Keratinocyte (primary cell): ENCODE results near the gene EGF.

ENCODE experiments used
- EZH2 ChIP-seq: IDR thresholded peaks from one replicate; pipeline ENCODE4 v1.6.1; 2012; ENCODE audit warnings: inconsistent platforms, mild to moderate bottlenecking, low read length, moderate library complexity
- TF ChIP-seq, protein P1 (sequence below), 3 experiments: IDR thresholded peaks in 1 of 3; conservative IDR thresholded peaks in 1 of 3; optimal IDR thresholded peaks in 1 of 3; 2 replicates in 2 of 3; 3 replicates in 1 of 3; pipeline versions ENCODE3 to v1.5.1; 2011; ENCODE audit warnings: low read length in 3 of 3, mild to moderate bottlenecking in 3 of 3, moderate library complexity in 2 of 3, control low read depth in 1 of 3, inconsistent platforms in 1 of 3; ENCODE audit not compliant: insufficient read depth in 2 of 3; ENCODE audit errors: extremely low read depth in 1 of 3

DNA sequence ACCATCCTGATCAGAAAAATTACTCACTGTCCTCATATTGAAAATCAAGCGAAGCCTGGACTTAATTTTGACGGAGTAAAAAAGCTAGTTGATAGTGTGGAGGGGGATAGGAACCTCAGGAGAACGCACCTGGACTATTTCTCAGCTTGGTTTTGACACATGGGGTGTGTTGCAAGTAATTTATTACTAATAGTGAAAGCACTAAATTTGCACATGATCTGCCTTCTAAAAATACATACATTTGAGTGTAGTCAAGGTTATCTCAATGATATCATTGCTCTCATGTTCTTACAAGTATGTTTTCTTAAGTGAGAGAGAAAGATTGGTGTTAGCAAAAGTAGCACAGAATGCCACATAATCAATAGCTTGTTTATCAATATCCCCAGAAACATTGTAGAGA, 35.3 kb upstream of the EGF start:
- TF ChIP-seq EZH2, result no peak
- TF ChIP-seq, protein P1, sequence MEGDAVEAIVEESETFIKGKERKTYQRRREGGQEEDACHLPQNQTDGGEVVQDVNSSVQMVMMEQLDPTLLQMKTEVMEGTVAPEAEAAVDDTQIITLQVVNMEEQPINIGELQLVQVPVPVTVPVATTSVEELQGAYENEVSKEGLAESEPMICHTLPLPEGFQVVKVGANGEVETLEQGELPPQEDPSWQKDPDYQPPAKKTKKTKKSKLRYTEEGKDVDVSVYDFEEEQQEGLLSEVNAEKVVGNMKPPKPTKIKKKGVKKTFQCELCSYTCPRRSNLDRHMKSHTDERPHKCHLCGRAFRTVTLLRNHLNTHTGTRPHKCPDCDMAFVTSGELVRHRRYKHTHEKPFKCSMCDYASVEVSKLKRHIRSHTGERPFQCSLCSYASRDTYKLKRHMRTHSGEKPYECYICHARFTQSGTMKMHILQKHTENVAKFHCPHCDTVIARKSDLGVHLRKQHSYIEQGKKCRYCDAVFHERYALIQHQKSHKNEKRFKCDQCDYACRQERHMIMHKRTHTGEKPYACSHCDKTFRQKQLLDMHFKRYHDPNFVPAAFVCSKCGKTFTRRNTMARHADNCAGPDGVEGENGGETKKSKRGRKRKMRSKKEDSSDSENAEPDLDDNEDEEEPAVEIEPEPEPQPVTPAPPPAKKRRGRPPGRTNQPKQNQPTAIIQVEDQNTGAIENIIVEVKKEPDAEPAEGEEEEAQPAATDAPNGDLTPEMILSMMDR (optimal IDR thresholded peaks at IDR 0.05 in 1 of 3, IDR thresholded peaks at IDR 0.05 in 1 of 3, conservative IDR thresholded peaks at IDR 0.05 in 1 of 3; ENCODE audit: extremely low read depth in 1 of 3, insufficient read depth in 2 of 3, low read length in 3 of 3), result no peak
